Neuronal stem cell (in vitro differentiated cells): ENCODE measurements around the gene TET3.

ENCODE experiments used
- DNase-seq: peaks from one replicate; pipeline ENCODE4 v3.0.0-alpha.2; 2013; ENCODE audit warnings: low spot score
- H2AFZ ChIP-seq: one replicate; pipeline ENCODE4 v1.6.1; 2013; ENCODE audit warnings: mild to moderate bottlenecking, low read length, inconsistent platforms
- H2AK5ac ChIP-seq: 2 replicates; pipeline ENCODE4 v1.6.1; 2013; ENCODE audit warnings: low read depth, mild to moderate bottlenecking, inconsistent platforms, low read length, moderate library complexity, mixed read lengths
- H2BK120ac ChIP-seq: 2 replicates; pipeline ENCODE4 v1.6.1; 2013; ENCODE audit warnings: low read depth, mild to moderate bottlenecking, inconsistent platforms, low read length, moderate library complexity, mixed read lengths
- H2BK12ac ChIP-seq: one replicate; pipeline ENCODE4 v1.6.1; 2013; ENCODE audit warnings: low read length, inconsistent platforms
- H2BK15ac ChIP-seq: 2 replicates; pipeline ENCODE4 v1.6.1; 2013; ENCODE audit warnings: mild to moderate bottlenecking, low read length, inconsistent platforms, mixed read lengths
- H2BK5ac ChIP-seq: one replicate; pipeline ENCODE4 v1.6.1; 2013; ENCODE audit warnings: inconsistent platforms, mild to moderate bottlenecking, low read length, moderate library complexity
- H3K14ac ChIP-seq: one replicate; pipeline ENCODE4 v1.6.1; 2013; ENCODE audit warnings: low read length, inconsistent platforms
- H3K18ac ChIP-seq: 2 replicates; pipeline ENCODE4 v1.6.1; 2013; ENCODE audit warnings: low read length, inconsistent platforms
- H3K23ac ChIP-seq: 2 replicates; pipeline ENCODE4 v1.6.1; 2013; ENCODE audit warnings: low read depth, mild to moderate bottlenecking, mixed read lengths, low read length, inconsistent platforms; ENCODE audit not compliant: poor library complexity
- H3K27ac ChIP-seq: replicated peaks from 3 replicates; pipeline ENCODE4 v1.5.1; 2013; ENCODE audit warnings: low read length, inconsistent platforms
- H3K27me3 ChIP-seq, 3 experiments: 2 replicates each; pipeline ENCODE4 v1.6.1; 2013; ENCODE audit warnings: low read length in 3 of 3, mild to moderate bottlenecking in 2 of 3, inconsistent platforms in 1 of 3, low read depth in 1 of 3, mixed read lengths in 1 of 3, moderate library complexity in 1 of 3; ENCODE audit not compliant: control insufficient read depth in 3 of 3, insufficient read depth in 3 of 3
- H3K36me3 ChIP-seq, 2 donors: replicated peaks in 1 of 2; 2 replicates each; pipeline ENCODE4 v1.6.1; 2013; ENCODE audit warnings: low read length in 2 of 2; ENCODE audit not compliant: control insufficient read depth in 2 of 2, insufficient read depth in 2 of 2
- H3K4ac ChIP-seq: 2 replicates; pipeline ENCODE4 v1.6.1; 2013; ENCODE audit warnings: inconsistent platforms, mild to moderate bottlenecking, low read length, moderate library complexity
- H3K4me1 ChIP-seq, 2 donors: 1 replicate in 1 of 2; 2 replicates in 1 of 2; pipeline ENCODE4 v1.6.1; 2013; ENCODE audit warnings: low read length in 2 of 2, low read depth in 1 of 2; ENCODE audit not compliant: control insufficient read depth in 2 of 2, insufficient read depth in 1 of 2
- H3K4me2 ChIP-seq: one replicate; pipeline ENCODE4 v1.6.1; 2013; ENCODE audit warnings: mild to moderate bottlenecking, low read length, inconsistent platforms; ENCODE audit not compliant: insufficient read depth, poor library complexity, severe bottlenecking
- H3K4me3 ChIP-seq, 2 donors: 2 replicates each; pipeline ENCODE4 v1.5.1; 2013; ENCODE audit warnings: low read length in 2 of 2, mild to moderate bottlenecking in 2 of 2, inconsistent platforms in 1 of 2, moderate library complexity in 1 of 2
- H3K79me1 ChIP-seq: one replicate; pipeline ENCODE4 v1.6.1; 2013; ENCODE audit warnings: low read depth, mild to moderate bottlenecking, inconsistent platforms, low read length, moderate library complexity
- H3K9ac ChIP-seq: one replicate; pipeline ENCODE4 v1.6.1; 2013; ENCODE audit warnings: mild to moderate bottlenecking, low read depth, low read length, inconsistent platforms; ENCODE audit not compliant: poor library complexity
- H3K9me3 ChIP-seq, 2 donors: replicated peaks in 1 of 2; 2 replicates each; pipeline versions ENCODE3 to v1.6.1; 2013; ENCODE audit warnings: low read length in 2 of 2, mild to moderate bottlenecking in 2 of 2, inconsistent platforms in 1 of 2, low read depth in 1 of 2, mixed read lengths in 1 of 2, moderate library complexity in 1 of 2; ENCODE audit not compliant: control insufficient read depth in 2 of 2, insufficient read depth in 1 of 2
- H4K8ac ChIP-seq: one replicate; pipeline ENCODE4 v1.6.1; 2013; ENCODE audit warnings: low read depth, mild to moderate bottlenecking, inconsistent platforms, low read length, moderate library complexity
- H4K91ac ChIP-seq: one replicate; pipeline ENCODE4 v1.6.1; 2013; ENCODE audit warnings: low read length, low read depth, mild to moderate bottlenecking, inconsistent platforms; ENCODE audit not compliant: poor library complexity
- WGBS, 2 donors: extraction: QIAGEN DNeasy Blood & Tissue Kit; methylation state at CpG; one replicate each; pipeline ENCODE4 v1.1.7; 2013; ENCODE audit warnings: missing lambda C conversion rate in 2 of 2, mixed read lengths in 1 of 2; ENCODE audit not compliant: insufficient read length in 2 of 2, insufficient replicate concordance in 1 of 2; ENCODE audit errors: extremely low coverage in 2 of 2; 5-methylcytosine and 5-hydroxymethylcytosine counted together

The TET3 gene

GRCh38 chr2:73965053-73965452 is 19.7 kb upstream of the TET3 start:
- no peak overlapping the region for H3K4ac ChIP-seq
- H3K23ac ChIP-seq = no peak overlapping the region
- no peak overlapping the region for H4K91ac ChIP-seq
- no peak overlapping the region for H2BK120ac ChIP-seq
- H4K8ac ChIP-seq = no peak overlapping the region
- no peak for DNase-seq
- no peaks in the 10 kb centered on the region for H3K79me1 ChIP-seq
- H3K27ac ChIP-seq = no peak overlapping the region
- peaks cover 0 to 11% of the 10 kb centered on the region in 2 donors for H3K36me3 ChIP-seq
- no peak overlapping the region for H2BK15ac ChIP-seq
- no peaks in the 10 kb centered on the region for H3K4me1 ChIP-seq
- no peak overlapping the region for H3K4me3 ChIP-seq
- no CpG with 5 or more reads among the region's 3 CpGs for WGBS, 2 donors
- no peak overlapping the region for H3K18ac ChIP-seq
- H2AFZ ChIP-seq = no peak overlapping the region
- H2AK5ac ChIP-seq = no peak overlapping the region
- peaks cover 0 to 2% of the 10 kb centered on the region in 2 donors for H3K9me3 ChIP-seq
- no peak overlapping the region for H3K4me2 ChIP-seq
- H3K14ac ChIP-seq = no peak overlapping the region
- peaks cover 0 to 3% (median 0%) of the 10 kb centered on the region in 3 experiments for H3K27me3 ChIP-seq
- no peak overlapping the region for H2BK12ac ChIP-seq
- H2BK5ac ChIP-seq = no peak overlapping the region
- H3K9ac ChIP-seq = no peak overlapping the region

- Histone ChIP-seq H3K79me1 (no peaks in the 10 kb centered on the region), H3K27me3 (peaks cover 0 to 21% (median 0%) of the 10 kb centered on the region in 3 experiments), H3K36me3 (no peaks in the 10 kb centered on the region), H3K4me2 (no peak overlapping the region), H2BK5ac (no peak overlapping the region), H3K9ac (no peak overlapping the region), H2AFZ (no peak overlapping the region), H3K4ac (no peak overlapping the region), H3K4me3 (no peak overlapping the region), H3K23ac (no peak overlapping the region), H4K8ac (no peak overlapping the region), H3K4me1 (peaks cover 0 to 6% of the 10 kb centered on the region in 2 donors), H3K14ac (no peak overlapping the region), H2BK15ac (no peak overlapping the region), H2AK5ac (no peak overlapping the region), H3K18ac (no peak overlapping the region), H3K27ac (no peak overlapping the region), H2BK12ac (no peak overlapping the region), H4K91ac (no peak overlapping the region), H2BK120ac (no peak overlapping the region), H3K9me3 (no peaks in the 10 kb centered on the region)
- no peak for DNase-seq
- no CpG with 5 or more reads among the region's 8 CpGs for WGBS, 2 donors
Observed at GRCh38 chr2:73968357-73968937, 16.3 kb upstream of the TET3 start.

DNA sequence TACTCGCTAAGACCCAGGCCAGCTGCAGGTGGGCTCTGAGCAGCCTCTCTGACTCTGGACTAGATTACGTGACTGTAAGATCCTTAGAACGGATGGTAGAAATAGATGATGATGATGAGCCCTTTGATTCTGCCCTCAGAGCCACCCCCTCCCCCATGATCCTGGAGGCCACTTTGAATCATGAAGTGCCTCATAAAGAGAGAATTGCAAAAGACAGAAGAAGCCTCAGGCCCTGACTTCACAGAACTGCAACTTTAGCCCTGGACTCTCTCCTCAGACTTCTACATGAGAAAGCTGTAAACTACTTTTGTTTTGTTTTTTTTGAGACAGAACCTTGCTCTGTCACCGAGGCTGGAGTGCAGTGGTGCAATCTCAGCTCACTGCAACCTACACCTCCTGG is 15.4 kb upstream of the TET3 start:
- H4K91ac ChIP-seq = no peak overlapping the region
- H4K8ac ChIP-seq = no peak overlapping the region
- H3K4me2 ChIP-seq = no peak overlapping the region
- no peak overlapping the region for H3K18ac ChIP-seq
- no CpG with 5 or more reads among the region's 4 CpGs for WGBS, 2 donors
- H2BK5ac ChIP-seq = no peak overlapping the region
- peaks cover 0 to 6% of the 10 kb centered on the region in 2 donors for H3K4me1 ChIP-seq
- no peak for DNase-seq
- H3K4ac ChIP-seq = no peak overlapping the region
- H3K9me3 ChIP-seq = no peaks in the 10 kb centered on the region
- H3K79me1 ChIP-seq = no peaks in the 10 kb centered on the region
- no peak overlapping the region for H2BK12ac ChIP-seq
- H2AK5ac ChIP-seq = no peak overlapping the region
- H3K4me3 ChIP-seq = no peak overlapping the region
- H2AFZ ChIP-seq = no peak overlapping the region
- H2BK120ac ChIP-seq = no peak overlapping the region
- no peak overlapping the region for H3K27ac ChIP-seq
- H3K23ac ChIP-seq = no peak overlapping the region
- H3K27me3 ChIP-seq = peaks cover 0 to 21% (median 0%) of the 10 kb centered on the region in 3 experiments
- H3K9ac ChIP-seq = no peak overlapping the region
- no peak overlapping the region for H2BK15ac ChIP-seq
- no peak overlapping the region for H3K14ac ChIP-seq
- H3K36me3 ChIP-seq = no peaks in the 10 kb centered on the region

DNA sequence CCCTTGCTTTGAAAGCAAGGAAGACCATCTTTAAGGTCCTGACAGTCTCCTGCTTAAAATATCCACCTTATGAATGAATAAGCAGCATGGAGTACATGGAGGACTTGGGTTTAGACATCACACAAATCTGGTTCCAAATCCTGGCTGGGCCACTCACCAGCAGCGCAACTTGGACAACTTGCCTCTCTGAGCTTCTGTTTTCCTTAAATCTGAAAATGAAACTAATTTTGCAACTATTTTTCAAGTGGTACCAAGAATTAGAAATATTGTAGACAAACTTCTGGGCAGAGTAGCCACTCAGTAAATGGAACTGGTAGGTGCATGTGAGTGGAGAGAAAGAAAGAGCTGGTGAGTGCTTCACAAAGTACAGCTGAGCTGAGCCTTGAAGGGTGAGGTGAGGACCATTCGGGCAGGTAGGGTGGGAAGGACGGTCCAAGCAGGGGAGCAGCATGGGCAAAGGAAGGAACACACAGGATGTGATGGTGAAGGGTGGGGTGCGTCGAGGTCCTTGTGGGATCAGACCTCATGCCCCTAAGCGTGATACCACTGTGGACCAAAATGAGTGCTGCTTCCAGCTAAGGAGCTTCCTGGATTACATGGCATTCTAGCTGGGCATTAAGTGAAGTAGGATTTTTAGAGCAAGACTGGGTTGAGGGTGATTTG is 14.4 kb upstream of the TET3 start:
- Histone ChIP-seq H2AK5ac (no peak overlapping the region), H3K14ac (no peak overlapping the region), H3K23ac (no peak overlapping the region), H2BK15ac (no peak overlapping the region), H3K4me2 (no peak overlapping the region), H2BK12ac (no peak overlapping the region), H3K27ac (no peak overlapping the region), H2BK5ac (no peak overlapping the region), H3K9me3 (no peaks in the 10 kb centered on the region), H3K9ac (no peak overlapping the region), H4K91ac (no peak overlapping the region), H3K79me1 (no peaks in the 10 kb centered on the region), H3K18ac (no peak overlapping the region), H3K36me3 (no peaks in the 10 kb centered on the region), H2BK120ac (no peak overlapping the region), H4K8ac (no peak overlapping the region), H3K27me3 (peaks cover 0 to 21% (median 0%) of the 10 kb centered on the region in 3 experiments), H3K4me1 (peaks cover 0 to 6% of the 10 kb centered on the region in 2 donors), H3K4ac (no peak overlapping the region), H2AFZ (no peak overlapping the region), H3K4me3 (no peak overlapping the region)
- WGBS, 2 donors = no CpG with 5 or more reads among the region's 6 CpGs
- no peak for DNase-seq
